CD4-positive, alpha-beta T cell (primary cell): ENCODE results near the gene SLC25A19. TPM values are rescaled to one million over a fixed set of nuclear protein-coding genes. Genes with fewer than 3 reads are reported as not detected.

ENCODE experiments used
- ATAC-seq: fragments of 200-7000 bp; cut with Tn5 transposase; one replicate; pipeline ENCODE4 v1.10.0; 2022; ENCODE audit warnings: mild to moderate bottlenecking; ENCODE audit not compliant: poor library complexity
- CTCF ChIA-PET: fragments of 350-600 bp; sonication (Branson Sonifier 250); formaldehyde crosslinking; loops from one replicate; lab custom pipeline; 2021; ENCODE audit warnings: antibody characterized with exemption, inconsistent platforms; lab: Charles Lee
- POLR2A ChIA-PET: fragments of 350-600 bp; sonication (Branson Sonifier 250); formaldehyde crosslinking; loops from one replicate; lab custom pipeline; 2021; ENCODE audit warnings: antibody characterized with exemption, inconsistent platforms; lab: Charles Lee
- DNase-seq, 14 experiments: peaks; one replicate each; pipeline ENCODE4 v3.0.0-alpha.2; 2013 to 2020; ENCODE audit warnings: mixed read lengths in 2 of 14
- H3K27ac ChIP-seq, 2 donors: one replicate each; pipeline versions ENCODE4 v1.5.1 to v1.7.0; 2013; ENCODE audit warnings: low read length in 2 of 2, low read depth in 1 of 2, mild to moderate bottlenecking in 1 of 2
- H3K27me3 ChIP-seq, 2 experiments: 1 replicate in 1 of 2; 2 replicates in 1 of 2; pipeline versions ENCODE4 v1.6.1 to v1.7.0; 2013; ENCODE audit warnings: low read length in 2 of 2, control low read depth in 1 of 2, mild to moderate bottlenecking in 1 of 2, moderate library complexity in 1 of 2; ENCODE audit not compliant: insufficient read depth in 2 of 2, control insufficient read depth in 1 of 2
- H3K36me3 ChIP-seq: one replicate; pipeline ENCODE4 v1.6.1; 2013; ENCODE audit warnings: low read length, control low read depth; ENCODE audit not compliant: insufficient read depth
- H3K4me1 ChIP-seq: one replicate; pipeline ENCODE4 v1.6.1; 2013; ENCODE audit warnings: low read length, control low read depth; ENCODE audit not compliant: insufficient read depth
- H3K4me3 ChIP-seq: one replicate; pipeline ENCODE4 v1.5.1; 2013; ENCODE audit warnings: mild to moderate bottlenecking, low read length, moderate library complexity
- H3K9me3 ChIP-seq, 2 experiments: 1 replicate in 1 of 2; 2 replicates in 1 of 2; pipeline versions ENCODE4 v1.6.1 to v1.7.0; 2013; ENCODE audit warnings: low read length in 2 of 2, mild to moderate bottlenecking in 2 of 2, control low read depth in 1 of 2, moderate library complexity in 1 of 2; ENCODE audit not compliant: control insufficient read depth in 1 of 2, insufficient read depth in 1 of 2
- H3K27ac Mint-ChIP-seq: one replicate; pipeline ENCODE4 v1.8.0; 2020; ENCODE audit warnings: mixed read lengths
- H3K27me3 Mint-ChIP-seq: one replicate; pipeline ENCODE4 v1.8.0; 2021; ENCODE audit warnings: mixed read lengths
- H3K36me3 Mint-ChIP-seq: one replicate; pipeline ENCODE4 v1.8.0; 2021; ENCODE audit warnings: low read depth, mixed read lengths
- H3K4me1 Mint-ChIP-seq: one replicate; pipeline ENCODE4 v1.8.0; 2021; ENCODE audit warnings: low read depth, mixed read lengths
- H3K4me3 Mint-ChIP-seq: one replicate; pipeline ENCODE4 v1.8.0; 2020; ENCODE audit warnings: mild to moderate bottlenecking, mixed read lengths
- H3K9me3 Mint-ChIP-seq: one replicate; pipeline ENCODE4 v1.8.0; 2020; ENCODE audit warnings: mixed read lengths
- CTCF ChIP-seq: fragments of 200-600 bp; IDR thresholded peaks from one replicate; pipeline ENCODE4 v1.8.0; 2022; ENCODE audit warnings: antibody characterized with exemption, mild to moderate bottlenecking
- intact Hi-C, 2 experiments: fragments of 100-400 bp; cut with DNase I in 1 of 2; cut with micrococcal nuclease in 1 of 2; formaldehyde crosslinking; loops; one replicate each; pipeline versions ENCODE4 v1.15.1 to v1.9.0; 2023 to 2025; cut with DNase I, micrococcal nuclease
- total RNA-seq, 174 experiments: library from RNA in 2 of 174; stranded (reverse) in 2 of 174; gene quantifications; one replicate each; pipeline ENCODE4 v1.2.3 and lab custom pipeline; 2021 to 2026

The SLC25A19 gene
- total RNA-seq, 2 experiments from 2014 or later = 11.1 to 12.0 TPM

- ChIA-PET POLR2A (interaction anchor here (0.9 to 4.0 kb wide), 3 partner anchors 10 to 59 kb away, joined by 3 to 29 read pairs (median 25); no protein-coding TSS in a partner anchor), CTCF (interaction anchor here (1.7 kb wide), 1 partner anchor 78 kb away, joined by 7 read pairs; no protein-coding TSS in a partner anchor)
- peaks cover 60% of the 10 kb centered on the region for H3K4me1 Mint-ChIP-seq
- DNase-seq (no peak), ATAC-seq (no peak)
- H3K27me3 Mint-ChIP-seq = no peaks in the 10 kb centered on the region
- no peaks in the 10 kb centered on the region for H3K27me3 ChIP-seq
- peak overlapping the region in 1 of 2 donors; percentile 23 for H3K27ac ChIP-seq
- peaks cover 24% of the 10 kb centered on the region for H3K36me3 ChIP-seq
- H3K9me3 ChIP-seq = no peaks in the 10 kb centered on the region
- H3K4me1 ChIP-seq = peaks cover 58% of the 10 kb centered on the region
- H3K27ac Mint-ChIP-seq = peak overlapping the region; percentile 88
- no peak for TF ChIP-seq CTCF
- intact Hi-C loops = loop anchor here (5.0 kb wide), 2 partner anchors 33 to 38 kb away; no protein-coding TSS in a partner anchor
- H3K9me3 Mint-ChIP-seq = no peaks in the 10 kb centered on the region
- no peak overlapping the region for H3K4me3 ChIP-seq
- H3K4me3 Mint-ChIP-seq = peak overlapping the region; percentile 35
- peaks cover 31% of the 10 kb centered on the region for H3K36me3 Mint-ChIP-seq
Measured at GRCh38 chr17:75334723-75335122, 45.5 kb upstream of the SLC25A19 start.

- Histone ChIP-seq H3K4me1 (peaks cover 37% of the 10 kb centered on the region), H3K4me3 (no peak overlapping the region), H3K36me3 (peaks cover 27% of the 10 kb centered on the region), H3K27me3 (no peaks in the 10 kb centered on the region), H3K9me3 (no peaks in the 10 kb centered on the region), H3K27ac (no peak overlapping the region)
- DNase-seq (no peak), ATAC-seq (no peak)
- H3K4me3 Mint-ChIP-seq = peak overlapping the region; percentile 20
- ChIA-PET CTCF (interaction anchor here (0.8 kb wide), 1 partner anchor 9 kb away, joined by 3 read pairs; no protein-coding TSS in a partner anchor), POLR2A (interaction anchor here (1.5 kb wide), 1 partner anchor 64 kb away, joined by 5 read pairs; no protein-coding TSS in a partner anchor)
- peak overlapping the region; percentile 62 for H3K27ac Mint-ChIP-seq
- no peak for TF ChIP-seq CTCF
- H3K4me1 Mint-ChIP-seq = peaks cover 54% of the 10 kb centered on the region
- H3K9me3 Mint-ChIP-seq = no peaks in the 10 kb centered on the region
- H3K27me3 Mint-ChIP-seq = no peaks in the 10 kb centered on the region
- intact Hi-C loops = loop anchor here in 1 of 2 experiments (5.0 kb wide), 1 partner anchor 36 kb away; no protein-coding TSS in a partner anchor
- peaks cover 32% of the 10 kb centered on the region for H3K36me3 Mint-ChIP-seq
Measured at GRCh38 chr17:75331671-75332070, 42.4 kb upstream of the SLC25A19 start.

- Histone ChIP-seq H3K4me3 (no peak overlapping the region), H3K4me1 (peaks cover 31% of the 10 kb centered on the region), H3K9me3 (no peaks in the 10 kb centered on the region), H3K27ac (no peak overlapping the region), H3K27me3 (no peaks in the 10 kb centered on the region), H3K36me3 (peaks cover 46% of the 10 kb centered on the region)
- intact Hi-C loops = loop anchor here in 1 of 2 experiments (5.0 kb wide), 1 partner anchor 35 kb away; no protein-coding TSS in a partner anchor
- Mint-ChIP-seq H3K36me3 (peaks cover 55% of the 10 kb centered on the region), H3K9me3 (no peaks in the 10 kb centered on the region), H3K27ac (peak overlapping the region; percentile 18), H3K4me3 (no peak overlapping the region), H3K4me1 (peaks cover 47% of the 10 kb centered on the region), H3K27me3 (no peaks in the 10 kb centered on the region)
- ChIA-PET CTCF (interaction anchor here (0.7 to 2.4 kb wide), 2 partner anchors 85 to 197 kb away, joined by 3 to 11 read pairs; partner anchors contain the start of gene LLGL2), POLR2A (interaction anchor here (2.3 kb wide), 1 partner anchor 10 kb away, joined by 5 read pairs; no protein-coding TSS in a partner anchor)
- ATAC-seq = no peak
- TF ChIP-seq CTCF = no peak
- no peak for DNase-seq
Measured at GRCh38 chr17:75327757-75328156, 38.5 kb upstream of the SLC25A19 start.
